ENCODE data around the gene ZNF48.

ZNF48 gene

GRCh38 chr16:30397056-30397455 is 1.8 kb downstream of the ZNF48 start:
- no peaks in the 10 kb centered on the region for H3K9me3 ChIP-seq (ENCODE audit: low read length)
- H3K79me2 ChIP-seq (ENCODE audit: insufficient read depth, low read length), result no peaks in the 10 kb centered on the region
- H3K27me3 ChIP-seq (ENCODE audit: insufficient read depth, low read length), result no peaks in the 10 kb centered on the region
- TF ChIP-seq, protein P1, sequence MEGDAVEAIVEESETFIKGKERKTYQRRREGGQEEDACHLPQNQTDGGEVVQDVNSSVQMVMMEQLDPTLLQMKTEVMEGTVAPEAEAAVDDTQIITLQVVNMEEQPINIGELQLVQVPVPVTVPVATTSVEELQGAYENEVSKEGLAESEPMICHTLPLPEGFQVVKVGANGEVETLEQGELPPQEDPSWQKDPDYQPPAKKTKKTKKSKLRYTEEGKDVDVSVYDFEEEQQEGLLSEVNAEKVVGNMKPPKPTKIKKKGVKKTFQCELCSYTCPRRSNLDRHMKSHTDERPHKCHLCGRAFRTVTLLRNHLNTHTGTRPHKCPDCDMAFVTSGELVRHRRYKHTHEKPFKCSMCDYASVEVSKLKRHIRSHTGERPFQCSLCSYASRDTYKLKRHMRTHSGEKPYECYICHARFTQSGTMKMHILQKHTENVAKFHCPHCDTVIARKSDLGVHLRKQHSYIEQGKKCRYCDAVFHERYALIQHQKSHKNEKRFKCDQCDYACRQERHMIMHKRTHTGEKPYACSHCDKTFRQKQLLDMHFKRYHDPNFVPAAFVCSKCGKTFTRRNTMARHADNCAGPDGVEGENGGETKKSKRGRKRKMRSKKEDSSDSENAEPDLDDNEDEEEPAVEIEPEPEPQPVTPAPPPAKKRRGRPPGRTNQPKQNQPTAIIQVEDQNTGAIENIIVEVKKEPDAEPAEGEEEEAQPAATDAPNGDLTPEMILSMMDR (IDR thresholded peaks at IDR 0.05; ENCODE audit: low read length), result no peak
- H3K36me3 ChIP-seq (ENCODE audit: insufficient read depth, low read length), result peaks cover 30% of the 10 kb centered on the region
- H3K9ac ChIP-seq (ENCODE audit: low read length), result no peak overlapping the region
- H3K27ac ChIP-seq (ENCODE audit: low read depth, low read length, poor library complexity, severe bottlenecking), result no peak overlapping the region
- no peaks in the 10 kb centered on the region for H3F3A ChIP-seq (ENCODE audit: insufficient read depth, low read length)
- no peaks in the 10 kb centered on the region for H4K20me1 ChIP-seq (ENCODE audit: insufficient read depth, low read length)
- H3K9me2 ChIP-seq (ENCODE audit: low read depth, low read length), result no peaks in the 10 kb centered on the region
- no peak overlapping the region; the same call in 1 of the 2 replicates for H3K4me2 ChIP-seq (ENCODE audit: low read length)
- H3K4me3 ChIP-seq (ENCODE audit: low read depth, low read length, poor library complexity, severe bottlenecking), result no peak overlapping the region
- no peak overlapping the region for H2AFZ ChIP-seq (ENCODE audit: low read length)
- H3K4me1 ChIP-seq (ENCODE audit: insufficient read depth, low read length, severe bottlenecking), result peaks cover 35% of the 10 kb centered on the region

- no peak overlapping the region for H3K9ac ChIP-seq (ENCODE audit: low read length)
- no peak overlapping the region for H3K27ac ChIP-seq (ENCODE audit: low read depth, low read length, poor library complexity, severe bottlenecking)
- no peak overlapping the region for H2AFZ ChIP-seq (ENCODE audit: low read length)
- no peaks in the 10 kb centered on the region for H4K20me1 ChIP-seq (ENCODE audit: insufficient read depth, low read length)
- no peaks in the 10 kb centered on the region for H3K9me3 ChIP-seq (ENCODE audit: low read length)
- TF ChIP-seq, protein P1 (IDR thresholded peaks at IDR 0.05; ENCODE audit: low read length), result no peak
- no peak for TF ChIP-seq EZH2 (IDR thresholded peaks at IDR 0.05; ENCODE audit: borderline replicate concordance, low read length)
- no peaks in the 10 kb centered on the region for H3F3A ChIP-seq (ENCODE audit: insufficient read depth, low read length)
- peaks cover 35% of the 10 kb centered on the region for H3K4me1 ChIP-seq (ENCODE audit: insufficient read depth, low read length, severe bottlenecking)
- no peaks in the 10 kb centered on the region for H3K9me2 ChIP-seq (ENCODE audit: low read depth, low read length)
- H3K36me3 ChIP-seq (ENCODE audit: insufficient read depth, low read length), result peaks cover 30% of the 10 kb centered on the region
- H3K27me3 ChIP-seq (ENCODE audit: insufficient read depth, low read length), result no peaks in the 10 kb centered on the region
- H3K4me2 ChIP-seq (ENCODE audit: low read length), result no peak overlapping the region
- no peaks in the 10 kb centered on the region for H3K79me2 ChIP-seq (ENCODE audit: insufficient read depth, low read length)
- H3K4me3 ChIP-seq (ENCODE audit: low read depth, low read length, poor library complexity, severe bottlenecking), result no peak overlapping the region
Observed at GRCh38 chr16:30397776-30398660, 2.8 kb downstream of the ZNF48 start.

DNA sequence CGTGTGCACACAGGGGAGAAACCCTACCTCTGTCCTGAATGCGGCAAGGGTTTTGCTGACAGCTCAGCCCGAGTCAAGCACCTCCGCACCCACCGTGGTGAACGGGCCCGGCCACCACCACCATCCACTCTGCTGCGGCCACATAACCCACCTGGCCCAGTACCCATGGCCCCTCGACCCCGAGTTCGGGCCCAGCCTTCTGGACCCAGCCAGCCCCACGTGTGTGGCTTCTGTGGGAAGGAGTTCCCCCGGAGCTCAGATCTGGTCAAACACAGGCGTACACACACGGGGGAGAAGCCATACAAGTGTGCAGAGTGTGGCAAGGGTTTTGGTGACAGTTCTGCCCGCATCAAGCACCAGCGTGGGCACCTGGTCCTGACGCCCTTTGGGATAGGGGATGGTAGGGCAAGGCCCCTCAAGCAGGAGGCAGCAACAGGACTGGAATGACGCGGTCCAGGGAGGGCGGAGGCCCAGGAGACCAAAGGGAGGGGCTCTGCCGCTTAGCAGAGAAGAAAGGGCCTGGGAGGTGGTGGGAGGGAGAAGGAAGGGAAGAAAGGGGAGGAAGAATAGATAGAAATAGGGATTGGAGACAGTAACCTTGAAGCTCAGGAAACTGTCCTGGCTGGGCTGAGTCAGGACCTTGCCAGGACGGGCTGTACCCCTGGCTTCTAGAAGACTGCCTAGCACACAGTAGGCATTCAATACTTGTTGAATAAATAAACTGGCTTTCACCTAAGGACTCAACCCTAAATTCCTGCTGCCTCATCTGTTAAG is 3.6 kb downstream of the ZNF48 start:
- Histone ChIP-seq H3K4me1 (ENCODE audit: insufficient read depth, low read length, severe bottlenecking) (peaks cover 34% of the 10 kb centered on the region), H3K9ac (ENCODE audit: low read length) (no peak overlapping the region)
- TF ChIP-seq, protein P1 (IDR thresholded peaks at IDR 0.05; ENCODE audit: low read length), result no peak
- no peak for TF ChIP-seq EZH2 (IDR thresholded peaks at IDR 0.05; ENCODE audit: borderline replicate concordance, low read length)

More for the DNA sequence above, 3.6 kb downstream of the ZNF48 start:
- Histone ChIP-seq H3K4me3 (ENCODE audit: low read depth, low read length, poor library complexity, severe bottlenecking) (no peak overlapping the region), H3K9me3 (ENCODE audit: low read length) (no peaks in the 10 kb centered on the region), H4K20me1 (ENCODE audit: insufficient read depth, low read length) (no peaks in the 10 kb centered on the region), H3F3A (ENCODE audit: insufficient read depth, low read length) (no peaks in the 10 kb centered on the region), H3K4me2 (ENCODE audit: low read length) (no peak overlapping the region), H2AFZ (ENCODE audit: low read length) (no peak overlapping the region), H3K27me3 (ENCODE audit: insufficient read depth, low read length) (no peaks in the 10 kb centered on the region), H3K9me2 (ENCODE audit: low read depth, low read length) (no peaks in the 10 kb centered on the region), H3K36me3 (ENCODE audit: insufficient read depth, low read length) (peaks cover 30% of the 10 kb centered on the region), H3K27ac (ENCODE audit: low read depth, low read length, poor library complexity, severe bottlenecking) (no peak overlapping the region), H3K79me2 (ENCODE audit: insufficient read depth, low read length) (no peaks in the 10 kb centered on the region)
